ENCODE measurements around the gene MBNL3.

MBNL3 gene

DNA sequence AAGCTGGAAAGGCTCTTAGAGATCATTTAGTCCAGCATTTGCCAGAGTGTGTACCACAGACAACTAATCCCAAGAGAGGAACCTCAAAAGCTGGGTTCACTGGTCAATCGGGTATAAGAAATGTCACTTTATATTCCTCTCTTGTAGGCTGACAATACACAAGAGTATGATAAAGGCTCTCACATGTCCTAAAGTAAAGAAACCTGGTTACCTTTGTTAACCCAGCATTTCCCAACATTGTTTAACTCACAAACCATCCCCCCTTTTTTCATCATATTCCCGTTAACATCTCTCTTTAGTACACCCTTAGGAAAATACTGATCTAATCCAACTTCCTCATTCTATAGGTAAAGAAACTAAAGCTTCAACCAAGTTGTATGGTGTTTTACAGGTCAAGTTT is 74.4 kb downstream of the MBNL3 start:
- no peak for DNase-seq (ENCODE audit: low read depth in 3 of 3)

DNA sequence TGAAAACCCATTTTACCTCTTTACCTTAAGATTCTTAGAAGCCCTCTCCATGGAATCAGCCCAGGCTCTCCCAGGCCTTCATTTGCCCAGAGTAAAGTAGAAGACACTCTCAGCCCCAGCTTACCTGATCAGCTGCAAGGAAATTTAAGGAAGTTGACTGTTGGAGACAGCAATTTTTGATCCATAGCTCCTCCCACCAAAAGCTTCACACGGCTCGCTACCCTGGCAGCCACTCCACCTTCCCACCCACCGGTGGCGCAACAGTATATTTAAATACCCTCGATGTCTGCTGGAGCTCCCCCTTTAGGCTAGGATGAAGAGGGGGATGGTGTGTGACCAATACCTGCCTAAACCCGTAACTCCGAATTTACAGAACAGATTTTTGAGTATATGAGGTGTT is 75.4 kb downstream of the MBNL3 start:
- no peak for DNase-seq (ENCODE audit: low read depth in 3 of 3)

DNA sequence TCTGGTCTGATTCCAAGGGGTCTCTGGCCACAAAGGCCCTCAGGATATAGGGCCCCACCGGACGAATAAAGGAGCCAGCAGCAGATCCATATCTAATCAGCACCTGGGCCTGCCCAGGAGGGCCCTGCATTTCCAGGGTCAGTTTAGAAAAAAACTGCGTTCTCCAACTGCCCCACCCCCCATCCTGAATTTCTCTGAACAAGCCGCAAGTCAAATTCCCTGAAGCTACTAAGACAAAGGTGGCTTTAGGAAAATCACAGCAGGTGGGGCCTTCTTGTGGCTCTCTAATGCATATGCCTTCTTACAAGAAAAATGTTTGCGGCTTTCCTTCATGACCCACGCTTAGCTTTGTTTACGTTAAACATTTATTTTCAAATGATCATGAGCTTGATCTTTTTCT is 76.6 kb downstream of the MBNL3 start:
- DNase-seq (ENCODE audit: low read depth in 3 of 3): no peak

DNA sequence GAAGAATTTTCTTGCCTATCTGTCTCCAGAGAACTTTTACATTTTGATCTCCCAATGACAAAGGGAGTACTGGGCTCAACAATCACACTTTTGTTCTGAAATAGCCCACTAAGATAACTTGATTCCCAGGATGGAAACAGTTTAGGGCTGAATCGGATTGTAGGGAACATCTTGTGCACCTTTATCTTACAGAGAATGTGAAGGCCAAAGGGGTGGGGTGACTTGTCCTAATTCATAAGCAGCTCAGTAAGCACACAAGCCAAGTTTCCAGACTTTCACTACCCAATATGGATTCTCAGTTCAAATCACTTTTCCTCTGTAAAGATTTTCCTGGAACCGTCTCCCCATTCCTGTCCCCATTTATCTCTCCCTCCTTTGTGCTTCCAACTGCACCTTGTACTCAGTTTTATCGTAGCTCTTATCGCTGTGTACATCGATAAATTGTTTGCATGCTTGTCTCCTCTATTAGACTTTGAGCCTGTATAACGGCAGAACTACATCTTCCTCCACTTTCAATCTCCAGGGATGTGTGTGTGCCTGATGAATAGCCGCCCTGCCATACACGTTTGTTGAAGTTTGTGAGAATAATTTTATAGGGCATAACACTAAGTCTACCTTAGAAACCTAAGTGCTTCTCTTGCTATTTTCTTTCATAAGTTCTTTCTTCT is 77.4 kb downstream of the MBNL3 start:
- no peak for DNase-seq (ENCODE audit: low read depth in 3 of 3)

DNA sequence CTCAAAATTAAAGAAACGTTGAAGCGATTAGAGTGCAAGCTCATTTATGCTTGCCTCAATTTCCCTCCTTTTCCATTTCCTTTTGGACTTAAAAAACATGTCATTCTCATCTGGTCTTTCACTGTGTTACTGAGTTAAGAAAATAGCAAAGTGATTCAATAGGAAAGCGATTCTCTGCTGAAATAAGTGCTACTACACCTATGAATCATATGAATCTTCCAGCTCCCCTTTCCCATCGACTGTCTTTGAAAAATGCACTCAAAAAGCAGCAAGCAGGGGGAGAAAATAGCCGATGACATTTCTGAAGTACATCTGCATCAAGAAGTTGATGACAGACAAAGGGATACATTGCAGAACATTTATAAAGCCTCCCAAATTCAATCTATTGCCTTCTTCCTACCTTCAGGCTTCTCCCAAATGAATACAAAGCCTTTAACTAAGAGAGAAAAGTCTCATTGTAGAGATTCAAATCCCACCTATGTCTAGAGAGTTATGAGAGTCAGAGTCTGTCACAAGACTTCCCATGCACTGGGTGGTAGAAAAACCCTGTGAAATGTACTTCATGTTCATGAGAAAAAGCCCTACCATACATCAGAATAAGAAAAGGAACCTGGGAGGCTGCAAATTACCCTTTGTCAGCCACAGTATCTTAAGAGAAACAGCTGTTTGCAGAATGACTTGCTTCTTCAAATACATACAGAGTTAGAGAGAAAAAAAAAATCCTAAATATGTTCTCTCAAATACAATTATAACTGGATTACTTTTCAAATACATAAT is 78.9 kb downstream of the MBNL3 start:
- no peak for DNase-seq (ENCODE audit: low read depth in 3 of 3)

DNA sequence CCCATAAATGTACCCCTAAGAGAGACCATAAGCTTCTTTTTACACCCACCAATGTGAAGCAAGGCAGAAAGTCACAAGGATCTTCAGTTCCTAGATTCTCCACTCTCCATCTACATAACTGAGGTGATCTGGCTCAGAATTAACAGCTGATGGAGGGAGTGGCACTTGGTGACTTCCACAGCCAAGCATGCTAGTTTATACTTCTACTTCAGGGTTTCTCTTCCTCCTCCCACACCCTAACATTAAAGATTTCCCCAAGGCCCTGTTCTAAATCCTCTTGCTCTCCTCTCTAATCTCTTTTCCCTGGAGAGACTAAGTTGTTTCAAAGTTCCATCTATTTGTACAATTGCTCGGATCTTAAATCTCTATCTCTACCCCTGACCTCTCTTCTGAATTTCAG is 81.1 kb downstream of the MBNL3 start:
- DNase-seq (ENCODE audit: low read depth in 3 of 3): no peak

DNA sequence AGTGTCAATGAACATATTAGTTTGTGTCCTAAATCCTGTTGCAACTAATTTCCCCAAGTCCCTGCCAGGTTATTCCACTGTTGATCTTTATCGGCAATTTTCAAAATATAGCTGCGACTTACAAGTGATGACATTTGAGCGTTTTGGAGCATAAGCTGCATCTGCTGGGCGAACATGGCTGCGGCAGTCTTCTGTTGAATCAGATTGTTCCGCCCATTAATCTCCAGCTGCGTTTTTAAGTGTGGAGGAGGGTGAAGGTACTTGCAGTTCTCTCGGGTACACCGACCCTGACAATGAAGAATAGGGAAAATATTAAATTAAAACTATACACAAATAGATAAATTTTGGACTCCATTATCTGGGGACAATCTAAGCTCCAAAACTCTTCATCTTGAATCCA is 82.7 kb downstream of the MBNL3 start:
- no peak for DNase-seq (ENCODE audit: low read depth in 3 of 3)

DNA sequence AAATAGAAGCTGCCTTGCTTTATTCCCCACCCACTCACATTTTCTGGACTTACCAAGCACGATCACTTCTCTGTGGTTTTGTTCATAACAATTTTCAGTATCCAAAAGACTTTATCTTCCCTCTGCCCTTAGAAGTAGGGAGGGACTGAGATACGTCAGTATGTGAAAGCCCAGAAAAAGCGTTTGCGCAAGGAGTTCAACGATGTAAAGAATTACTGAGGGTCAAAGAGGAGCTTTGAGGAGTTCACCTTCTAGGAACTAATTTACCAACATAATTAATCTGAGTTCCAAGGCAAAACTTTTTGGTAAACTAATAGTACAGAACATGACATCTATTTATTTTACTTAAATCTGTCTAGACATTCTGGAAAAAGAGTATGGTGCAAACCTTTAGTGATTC is 84.6 kb downstream of the MBNL3 start:
- DNase-seq (ENCODE audit: low read depth in 3 of 3): no peak

DNA sequence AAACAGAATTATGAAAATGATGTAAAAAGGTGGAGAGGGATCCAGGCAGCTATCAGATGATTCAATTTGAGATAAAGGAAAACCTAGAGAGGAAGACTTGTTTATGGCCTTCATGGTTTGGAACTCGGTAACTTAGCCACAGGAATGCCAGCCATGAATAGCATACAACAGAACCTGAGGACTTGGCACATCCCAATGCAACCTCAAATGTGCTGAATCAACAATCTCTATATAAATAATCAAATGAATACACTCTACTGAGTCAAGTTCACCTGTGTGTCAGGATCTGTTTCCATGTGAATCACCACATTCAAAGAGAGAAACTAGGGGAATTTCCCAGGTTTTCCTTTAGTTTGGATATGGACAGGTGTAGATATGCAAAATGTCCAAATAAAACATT is 86.9 kb downstream of the MBNL3 start:
- DNase-seq (ENCODE audit: low read depth in 3 of 3): no peak

DNA sequence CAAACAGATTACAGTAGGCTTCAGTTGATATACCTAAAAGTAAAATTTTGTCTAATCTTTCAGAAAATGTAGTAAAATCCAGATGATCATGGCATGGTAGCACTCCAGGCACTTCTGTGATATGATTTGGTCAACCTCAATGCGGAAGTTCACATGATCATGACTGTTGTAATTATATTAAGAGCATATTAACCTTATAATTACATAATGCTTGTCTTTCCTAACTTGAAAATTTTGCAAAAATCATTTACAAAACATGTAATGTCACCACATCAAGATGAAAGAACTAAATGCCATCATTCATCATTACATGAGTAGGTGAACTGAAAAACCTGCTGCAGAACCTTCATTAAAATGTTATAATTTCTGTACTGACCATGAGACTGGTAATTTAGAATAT is 88.1 kb downstream of the MBNL3 start:
- DNase-seq (ENCODE audit: low read depth in 3 of 3): no peak

DNA sequence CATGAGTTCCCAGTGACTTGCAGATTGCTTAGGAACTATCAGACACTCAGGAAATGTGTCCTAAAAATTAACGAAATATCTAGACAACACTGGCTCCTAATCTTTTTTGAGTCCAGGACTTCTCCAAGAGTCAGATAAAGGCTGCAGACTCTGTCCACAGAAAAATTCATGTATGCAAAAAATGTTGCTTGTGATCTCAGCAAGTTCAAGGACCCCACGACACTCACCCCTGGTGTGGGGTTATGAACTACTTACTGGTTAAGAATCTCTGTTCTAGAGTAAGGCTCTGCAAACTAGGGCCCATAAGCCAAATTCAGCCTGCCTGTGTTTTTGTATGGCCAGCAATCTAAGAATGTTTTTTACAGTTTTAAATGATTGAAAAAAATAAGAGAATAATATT is 93.2 kb downstream of the MBNL3 start:
- DNase-seq (ENCODE audit: low read depth in 3 of 3): no peak

DNA sequence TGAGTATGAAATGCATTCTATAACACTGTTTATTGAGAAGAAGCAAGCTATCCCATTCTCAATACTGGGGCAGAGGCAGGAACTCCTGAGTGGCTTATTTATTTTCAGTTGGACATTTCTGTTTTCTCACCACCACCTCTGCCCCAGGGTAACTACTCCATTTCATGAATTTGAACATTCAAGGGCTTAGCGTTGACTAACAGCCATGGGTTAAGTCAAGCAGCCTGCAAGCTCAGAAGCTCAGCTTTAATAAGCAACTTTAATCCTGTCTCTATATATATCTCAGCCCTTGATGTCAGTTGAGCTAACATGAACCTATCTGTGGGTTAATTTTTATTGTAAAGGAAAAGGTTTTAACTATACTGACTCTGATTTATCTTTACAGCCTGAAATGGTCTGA is 93.8 kb downstream of the MBNL3 start:
- no peak for DNase-seq (ENCODE audit: low read depth in 3 of 3)

DNA sequence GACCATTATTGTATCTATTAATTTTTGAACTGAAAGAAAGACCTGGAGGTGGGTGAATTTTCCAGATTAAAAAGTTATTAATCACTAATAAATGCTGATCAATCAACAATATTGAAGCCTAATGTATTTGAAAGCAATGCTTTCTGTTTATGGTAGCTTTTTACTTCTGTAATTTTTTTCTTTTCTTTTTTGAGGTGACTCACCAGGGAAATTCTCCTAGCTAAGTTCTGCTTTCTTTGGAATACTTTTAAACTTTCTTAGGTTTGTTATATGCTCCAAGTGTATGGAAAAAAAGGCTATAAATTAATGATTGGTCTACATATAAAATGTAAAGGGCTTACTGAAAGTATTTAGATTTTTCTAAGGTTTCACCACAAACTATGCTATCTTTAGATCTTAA is 94.2 kb downstream of the MBNL3 start:
- DNase-seq (ENCODE audit: low read depth in 3 of 3): no peak

DNA sequence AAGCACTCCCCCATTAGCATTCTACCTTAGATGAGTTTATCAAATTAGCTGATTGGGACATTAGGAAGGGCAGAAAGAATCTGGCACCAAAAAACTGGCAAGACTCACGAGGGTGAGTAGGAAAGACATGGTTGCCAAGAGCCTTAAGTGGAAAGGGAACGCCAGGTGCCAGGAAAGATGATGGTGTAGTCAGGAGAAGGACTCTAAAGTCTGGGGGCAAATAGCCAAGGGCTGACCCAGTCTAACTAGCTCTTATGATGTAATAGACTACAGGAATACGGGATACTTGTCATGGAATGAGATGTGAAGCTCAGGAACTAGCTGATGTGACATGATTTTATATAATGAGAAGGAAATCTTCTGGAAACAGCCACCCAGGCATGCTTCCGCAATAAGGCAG is 94.8 kb downstream of the MBNL3 start:
- DNase-seq (ENCODE audit: low read depth in 3 of 3): no peak

DNA sequence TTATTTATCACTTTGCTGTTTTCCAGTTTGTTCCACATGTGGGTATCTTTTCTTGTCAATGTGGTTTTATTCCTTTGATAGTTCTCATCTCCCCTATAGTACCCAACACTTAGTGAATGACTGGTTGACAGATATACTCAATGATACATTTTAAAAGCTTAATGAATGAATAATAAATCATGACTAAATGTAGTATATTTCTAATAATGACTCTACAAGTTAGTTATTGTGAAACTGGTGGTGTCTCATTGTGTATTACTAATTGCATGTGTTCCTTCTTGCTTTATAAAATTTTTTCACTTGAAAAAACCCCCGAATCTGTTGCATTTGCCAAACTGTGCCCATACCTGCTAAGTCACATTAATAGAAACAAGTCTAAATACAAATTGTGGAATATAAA is 95.4 kb downstream of the MBNL3 start:
- no peak for DNase-seq (ENCODE audit: low read depth in 3 of 3)

DNA sequence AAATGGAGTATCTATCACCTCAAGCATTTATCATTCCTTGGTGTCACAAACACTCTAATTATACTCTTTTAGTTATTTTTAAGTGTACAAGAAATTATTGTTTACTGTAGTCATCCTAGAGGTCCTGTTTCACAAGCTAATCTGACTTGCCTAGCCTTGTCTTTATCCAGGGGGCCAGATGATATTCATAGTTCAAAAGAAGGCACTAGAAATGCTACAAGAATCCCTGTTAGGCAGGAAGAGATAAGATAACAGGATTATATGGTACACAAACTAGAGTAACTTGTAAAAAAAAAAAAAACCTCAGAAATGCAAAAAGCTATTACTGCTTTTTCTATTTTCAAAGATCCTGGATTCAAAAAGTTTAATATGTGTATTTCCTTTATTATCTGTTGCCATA is 95.8 kb downstream of the MBNL3 start:
- DNase-seq (ENCODE audit: low read depth in 3 of 3): no peak

DNA sequence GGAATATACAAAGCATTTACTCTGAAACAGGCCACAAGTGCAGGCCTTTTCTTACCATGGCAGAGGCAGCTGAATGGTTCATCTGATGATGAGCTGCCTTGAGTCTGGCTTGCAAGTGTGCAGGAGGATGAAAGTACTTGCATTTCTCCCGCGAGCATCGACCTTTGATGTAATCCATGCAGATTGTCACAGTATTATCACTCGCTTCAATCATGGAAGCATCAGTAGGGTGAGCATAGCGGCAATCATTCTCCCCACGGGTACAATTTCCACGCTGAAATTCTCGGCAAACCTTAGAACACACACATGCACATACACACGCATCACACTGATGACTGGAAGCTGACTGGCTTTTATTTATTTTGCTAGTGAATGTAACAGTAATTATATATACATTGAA is 98.0 kb downstream of the MBNL3 start:
- DNase-seq (ENCODE audit: low read depth in 3 of 3): no peak

DNA sequence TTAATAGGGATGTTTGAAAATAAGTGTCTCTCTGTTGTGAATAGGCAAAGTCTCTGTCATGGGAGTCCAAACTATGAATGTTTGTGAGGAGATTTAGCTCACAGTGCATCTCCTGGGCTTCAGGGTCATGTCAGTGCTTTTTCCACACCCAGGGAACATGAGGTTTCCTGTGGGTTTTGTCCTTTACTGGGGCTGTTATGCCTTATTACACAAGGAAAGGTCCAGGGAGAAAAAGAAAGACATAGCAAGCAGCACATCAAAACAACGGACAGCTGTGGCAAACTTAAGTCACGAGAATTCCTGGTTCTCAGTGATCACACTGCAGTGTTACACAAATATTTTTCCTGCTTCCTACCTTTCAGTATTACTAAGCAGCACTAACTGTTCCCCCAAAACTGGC is 99.4 kb downstream of the MBNL3 start:
- no peak for DNase-seq (ENCODE audit: low read depth in 3 of 3)

DNA sequence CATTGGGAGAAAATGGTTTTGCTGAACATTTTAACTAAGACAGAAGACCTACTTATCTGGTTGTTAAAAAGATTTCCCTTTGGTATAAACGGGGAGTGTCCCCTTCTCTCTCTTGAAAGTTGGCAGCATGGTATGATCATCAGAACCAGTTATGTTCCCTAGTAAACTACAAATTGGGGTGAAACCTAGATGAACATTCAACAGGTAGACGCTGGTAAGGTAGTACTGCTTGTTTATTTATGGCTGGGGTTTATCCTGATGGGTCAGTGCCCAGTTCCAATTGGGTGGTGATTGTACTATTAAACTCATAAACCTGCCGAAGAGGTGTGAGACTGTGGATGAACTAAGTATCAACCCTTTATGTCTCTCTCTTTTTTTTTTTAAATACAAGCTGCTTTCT is 100.5 kb downstream of the MBNL3 start:
- no peak for DNase-seq (ENCODE audit: low read depth in 3 of 3)

DNA sequence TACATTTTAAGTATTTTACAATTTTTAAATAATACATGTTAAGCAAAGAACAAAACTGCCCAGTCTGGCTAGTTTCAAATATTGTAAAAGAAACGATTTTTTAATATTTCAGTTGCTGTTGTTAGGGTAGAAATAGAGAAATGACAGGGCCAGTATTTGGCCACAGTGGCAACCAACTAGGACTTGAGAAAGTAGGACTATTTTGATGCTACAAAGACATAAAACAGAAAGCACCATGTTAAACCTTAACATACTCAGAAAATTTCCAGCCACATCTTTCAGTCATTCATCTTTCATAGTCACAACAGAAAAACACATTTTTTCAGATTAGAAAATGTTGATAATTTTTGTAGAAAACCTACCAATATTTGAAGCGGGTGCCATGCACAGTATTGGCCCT is 104.5 kb downstream of the MBNL3 start:
- DNase-seq (ENCODE audit: low read depth in 3 of 3): no peak

DNA sequence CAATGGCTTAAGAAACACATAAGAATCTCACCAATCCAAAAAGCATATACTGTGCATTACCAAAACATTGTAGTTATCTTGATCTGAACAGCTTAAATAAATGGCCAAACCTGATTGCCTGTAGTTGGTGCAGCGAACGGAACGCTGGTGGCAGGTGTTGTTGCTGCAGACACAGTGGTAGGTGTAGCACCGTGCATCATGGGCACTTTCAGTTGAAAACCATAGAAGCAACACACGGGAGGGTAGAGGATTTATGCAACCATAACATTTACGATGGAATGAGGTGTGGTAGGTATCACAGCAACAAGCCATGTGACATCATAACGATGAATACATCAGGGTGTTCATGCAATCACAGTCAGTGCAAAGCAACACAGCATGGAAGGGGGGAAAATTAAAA is 106.8 kb downstream of the MBNL3 start:
- DNase-seq (ENCODE audit: low read depth in 3 of 3): no peak

DNA sequence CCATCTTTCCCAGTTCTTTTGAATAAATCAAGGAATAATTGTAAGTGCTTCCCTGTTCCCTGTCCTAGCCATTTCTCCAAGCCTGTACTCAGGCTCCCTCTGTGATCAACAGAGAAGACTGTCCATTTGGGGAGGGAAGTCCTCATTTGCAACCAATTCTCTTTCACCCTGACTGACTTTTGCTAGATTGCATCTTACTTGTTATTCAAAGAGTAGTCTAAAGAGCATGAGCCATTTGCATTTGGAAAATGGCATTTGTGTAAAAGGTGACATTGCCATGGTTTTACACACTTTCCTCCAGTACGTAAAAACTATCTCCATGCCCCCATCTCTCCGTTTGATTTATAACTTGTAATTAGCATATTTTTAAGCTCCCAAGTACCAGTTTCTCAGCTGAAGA is 110.6 kb downstream of the MBNL3 start:
- DNase-seq (ENCODE audit: low read depth in 3 of 3): no peak

DNA sequence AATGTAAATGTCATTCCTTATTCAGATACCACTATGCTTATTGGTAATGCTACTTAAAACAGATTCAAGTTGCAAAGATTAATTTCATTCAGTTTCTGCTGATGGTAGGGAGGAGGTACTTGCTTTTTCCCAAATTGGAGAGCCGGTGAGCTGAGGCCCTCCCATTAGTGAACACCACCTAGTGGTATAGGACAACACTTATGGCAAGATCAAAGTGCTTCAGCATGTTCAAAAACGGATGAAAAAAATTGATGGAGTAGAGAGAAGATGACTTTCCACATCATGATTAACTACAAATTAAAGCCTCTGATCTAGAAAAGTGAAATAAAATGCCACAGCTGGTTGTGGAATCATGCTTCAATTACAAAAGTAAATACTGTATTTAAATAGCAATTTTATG is 112.9 kb downstream of the MBNL3 start:
- DNase-seq (ENCODE audit: low read depth in 3 of 3): no peak

DNA sequence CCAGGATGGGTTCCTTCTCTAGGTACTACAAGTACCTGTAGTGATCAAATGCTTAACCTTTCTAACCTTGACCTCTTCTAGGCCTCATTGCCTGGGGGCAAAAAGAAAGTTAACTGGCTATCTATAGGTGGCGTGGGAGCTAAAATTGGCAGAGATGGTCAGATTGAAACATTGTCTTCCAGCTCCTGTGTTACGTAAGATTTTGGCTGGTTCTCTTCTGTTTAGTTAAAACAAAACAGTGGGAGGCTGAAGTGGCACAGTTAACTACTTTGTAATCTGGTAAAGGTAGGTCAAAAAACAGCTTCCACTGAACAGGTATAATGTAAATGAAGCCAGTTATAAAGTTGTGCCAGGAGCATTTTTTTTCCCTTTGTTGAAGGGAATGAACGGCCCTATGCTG is 115.2 kb downstream of the MBNL3 start:
- DNase-seq (ENCODE audit: low read depth in 3 of 3): no peak

Measured in stimulated activated CD4-positive, alpha-beta T cell treated with anti-CD3 and anti-CD28 coated beads, TNF-alpha, amount 100 ng/mL, for 48 hours (primary cell).